Lower lobe of right lung (tissue), 2 donors: Measurements from ENCODE around the gene SOHLH2. TPM values are rescaled to one million over a fixed set of nuclear protein-coding genes. Genes with fewer than 3 reads are reported as not detected.

Experiments used
- ATAC-seq, 2 donors: fragments of 200-7000 bp; cut with Tn5 transposase; one replicate each; pipeline ENCODE4 v1.9.1; 2020 to 2022; ENCODE audit warnings: mild to moderate bottlenecking in 2 of 2, moderate library complexity in 2 of 2
- DNase-seq: peaks from one replicate; pipeline ENCODE4 v3.0.0-alpha.2; 2020
- H3K27ac ChIP-seq: fragments of 200-600 bp; one replicate; pipeline ENCODE4 v1.8.0; 2022
- H3K27me3 ChIP-seq: fragments of 200-600 bp; one replicate; pipeline ENCODE4 v1.8.0; 2022; ENCODE audit warnings: low read depth
- H3K36me3 ChIP-seq: fragments of 200-600 bp; one replicate; pipeline ENCODE4 v1.8.0; 2022; ENCODE audit warnings: mild to moderate bottlenecking
- H3K4me1 ChIP-seq: fragments of 200-600 bp; one replicate; pipeline ENCODE4 v1.8.0; 2022
- H3K4me3 ChIP-seq: fragments of 200-600 bp; one replicate; pipeline ENCODE4 v1.8.0; 2022; ENCODE audit warnings: mild to moderate bottlenecking
- H3K9me3 ChIP-seq: fragments of 200-600 bp; one replicate; pipeline ENCODE4 v1.8.0; 2022
- intact Hi-C: fragments of 100-400 bp; cut with DNase I; formaldehyde crosslinking; loops from one replicate; pipeline ENCODE4 v1.11.0; 2022
- total RNA-seq: library from RNA; stranded (reverse); fragmentation: NEBNext Ultra II Directional; extraction: Animal tissue kit (Norgen Biotek cat#: 25700); gene quantifications from one replicate; pipeline ENCODE4 v1.2.1, GENCODE V29; 2021
- TF ChIP-seq, protein P1 (sequence below): fragments of 200-600 bp; IDR thresholded peaks from one replicate; pipeline ENCODE4 v1.8.0; 2022; ENCODE audit warnings: antibody characterized with exemption, mild to moderate bottlenecking
- donor health status: DM: no; HTN: yes; CAD: no; lungs with severe emphysema.

The SOHLH2 gene
- total RNA-seq, 1 donor from 2014 or later = not detected

GRCh38 chr13:36173571-36174322, 40.6 kb downstream of the SOHLH2 start:
- intact Hi-C loops = no loop called here
- no peak for DNase-seq
- Histone ChIP-seq H3K4me1 (no peaks in the 10 kb centered on the region), H3K9me3 (no peaks in the 10 kb centered on the region), H3K4me3 (no peak overlapping the region), H3K27ac (no peak overlapping the region), H3K27me3 (no peaks in the 10 kb centered on the region), H3K36me3 (no peaks in the 10 kb centered on the region)
- ATAC-seq = no peak
- TF ChIP-seq, protein P1, sequence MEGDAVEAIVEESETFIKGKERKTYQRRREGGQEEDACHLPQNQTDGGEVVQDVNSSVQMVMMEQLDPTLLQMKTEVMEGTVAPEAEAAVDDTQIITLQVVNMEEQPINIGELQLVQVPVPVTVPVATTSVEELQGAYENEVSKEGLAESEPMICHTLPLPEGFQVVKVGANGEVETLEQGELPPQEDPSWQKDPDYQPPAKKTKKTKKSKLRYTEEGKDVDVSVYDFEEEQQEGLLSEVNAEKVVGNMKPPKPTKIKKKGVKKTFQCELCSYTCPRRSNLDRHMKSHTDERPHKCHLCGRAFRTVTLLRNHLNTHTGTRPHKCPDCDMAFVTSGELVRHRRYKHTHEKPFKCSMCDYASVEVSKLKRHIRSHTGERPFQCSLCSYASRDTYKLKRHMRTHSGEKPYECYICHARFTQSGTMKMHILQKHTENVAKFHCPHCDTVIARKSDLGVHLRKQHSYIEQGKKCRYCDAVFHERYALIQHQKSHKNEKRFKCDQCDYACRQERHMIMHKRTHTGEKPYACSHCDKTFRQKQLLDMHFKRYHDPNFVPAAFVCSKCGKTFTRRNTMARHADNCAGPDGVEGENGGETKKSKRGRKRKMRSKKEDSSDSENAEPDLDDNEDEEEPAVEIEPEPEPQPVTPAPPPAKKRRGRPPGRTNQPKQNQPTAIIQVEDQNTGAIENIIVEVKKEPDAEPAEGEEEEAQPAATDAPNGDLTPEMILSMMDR = no peak

DNA sequence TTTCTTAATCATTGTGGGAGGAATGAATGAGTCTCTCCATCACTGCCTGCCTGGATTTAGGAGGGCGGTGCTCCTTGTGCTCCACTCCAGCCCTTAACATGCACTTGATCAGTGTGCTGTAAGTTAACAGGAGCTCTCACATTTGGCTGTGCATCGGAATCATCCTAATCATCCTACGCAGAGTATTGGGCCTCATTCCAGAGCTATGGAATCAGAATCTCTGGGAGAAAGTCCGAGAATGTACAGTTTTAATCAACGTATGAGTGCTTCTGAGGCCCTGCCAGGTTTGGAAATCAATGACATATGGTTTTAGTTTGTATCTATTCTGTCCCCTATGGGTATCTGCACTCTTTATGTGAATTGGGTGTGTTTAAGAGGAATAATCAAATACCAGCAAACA, 48.3 kb downstream of the SOHLH2 start:
- Histone ChIP-seq H3K4me1 (peaks cover 9% of the 10 kb centered on the region), H3K4me3 (no peak overlapping the region), H3K27ac (no peak overlapping the region), H3K9me3 (no peaks in the 10 kb centered on the region), H3K36me3 (no peaks in the 10 kb centered on the region), H3K27me3 (no peaks in the 10 kb centered on the region)
- intact Hi-C loops = no loop called here
- ATAC-seq = no peak
- TF ChIP-seq, protein P1 = no peak
- DNase-seq = no peak

GRCh38 chr13:36163809-36164308, 50.5 kb downstream of the SOHLH2 start:
- Histone ChIP-seq H3K9me3 (no peaks in the 10 kb centered on the region), H3K27me3 (no peaks in the 10 kb centered on the region), H3K4me1 (peaks cover 9% of the 10 kb centered on the region), H3K27ac (no peak overlapping the region), H3K4me3 (no peak overlapping the region), H3K36me3 (no peaks in the 10 kb centered on the region)
- ATAC-seq (peak; percentile 92 to 97), DNase-seq (peak; percentile 86)
- intact Hi-C loops = no loop called here
- TF ChIP-seq, protein P1 = no peak

DNA sequence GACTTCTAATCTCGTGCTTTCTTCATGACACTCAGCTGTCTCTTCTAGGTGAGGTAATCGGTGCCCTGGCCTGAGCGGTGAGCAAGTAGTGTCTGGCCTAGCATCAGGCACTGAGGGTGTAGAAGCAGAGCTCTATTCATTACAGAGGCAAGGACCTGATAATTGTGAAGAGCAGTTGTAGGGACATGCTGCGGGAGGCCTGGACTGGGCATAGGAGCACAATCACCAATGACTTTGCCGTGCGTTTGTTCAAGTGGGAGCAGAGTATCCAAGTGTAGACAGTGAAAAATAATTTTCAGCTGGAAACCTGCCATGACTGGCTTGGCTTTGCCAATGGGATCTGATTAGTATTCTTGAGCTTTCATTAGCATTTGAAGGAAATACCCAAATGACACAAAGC, 51.1 kb downstream of the SOHLH2 start:
- no peak for DNase-seq
- H3K9me3 ChIP-seq = no peaks in the 10 kb centered on the region
- no peak overlapping the region for H3K27ac ChIP-seq
- H3K27me3 ChIP-seq = no peaks in the 10 kb centered on the region
- H3K36me3 ChIP-seq = no peaks in the 10 kb centered on the region
- ATAC-seq = peak; percentile 44 to 60
- H3K4me1 ChIP-seq = peaks cover 9% of the 10 kb centered on the region
- intact Hi-C loops = no loop called here
- H3K4me3 ChIP-seq = no peak overlapping the region
- TF ChIP-seq, protein P1 = no peak

GRCh38 chr13:36160297-36160696, 54.1 kb downstream of the SOHLH2 start:
- no peak overlapping the region for H3K4me3 ChIP-seq
- TF ChIP-seq, protein P1 = no peak
- intact Hi-C loops = no loop called here
- ATAC-seq = no peak
- H3K36me3 ChIP-seq = no peaks in the 10 kb centered on the region
- no peaks in the 10 kb centered on the region for H3K9me3 ChIP-seq
- no peak for DNase-seq
- no peak overlapping the region for H3K27ac ChIP-seq
- H3K4me1 ChIP-seq = peaks cover 9% of the 10 kb centered on the region
- peaks cover under 1% of the 10 kb centered on the region for H3K27me3 ChIP-seq
